Heart right ventricle (tissue), 16 donors: ENCODE results near the gene DKK3. TPM values are rescaled to one million over a fixed set of nuclear protein-coding genes. Genes with fewer than 3 reads are reported as not detected.

Experiments
- ATAC-seq, 8 donors: fragments of 200-7000 bp; cut with Tn5 transposase; one replicate each; pipeline ENCODE4 v1.9.1; 2020; ENCODE audit warnings: mild to moderate bottlenecking in 8 of 8, moderate library complexity in 8 of 8, moderate number of reproducible peaks in 1 of 8
- DNase-seq, 2 donors: peaks; one replicate each; pipeline ENCODE4 v3.0.0-alpha.2; 2020
- H3K27ac ChIP-seq, 10 donors: fragments of 200-600 bp; sonication (generic) in 2 of 10; one replicate each; pipeline versions ENCODE4 v1.5.0 to v1.8.0; 2020 to 2022; ENCODE audit warnings: mild to moderate bottlenecking in 3 of 10
- H3K27me3 ChIP-seq, 7 donors: fragments of 200-600 bp; one replicate each; pipeline ENCODE4 v1.8.0; 2021 to 2022; ENCODE audit warnings: mild to moderate bottlenecking in 2 of 7
- H3K36me3 ChIP-seq, 9 donors: fragments of 200-600 bp; sonication (generic) in 1 of 9; one replicate each; pipeline versions ENCODE4 v1.5.0 to v1.8.0; 2020 to 2022; ENCODE audit warnings: mild to moderate bottlenecking in 2 of 9
- H3K4me1 ChIP-seq, 9 donors: fragments of 200-600 bp; sonication (generic) in 1 of 9; one replicate each; pipeline versions ENCODE4 v1.5.0 to v1.8.0; 2020 to 2022; ENCODE audit warnings: mild to moderate bottlenecking in 4 of 9
- H3K4me3 ChIP-seq, 10 donors: fragments of 200-600 bp; sonication (generic) in 2 of 10; one replicate each; pipeline versions ENCODE4 v1.5.0 to v1.8.0; 2020 to 2022; ENCODE audit warnings: mild to moderate bottlenecking in 7 of 10, moderate library complexity in 2 of 10
- H3K9me3 ChIP-seq, 11 donors: fragments of 200-600 bp in 10 of 11; sonication (generic) in 2 of 11; one replicate each; pipeline versions ENCODE4 v1.5.0 to v1.8.0; 2013 to 2022; ENCODE audit warnings: mild to moderate bottlenecking in 2 of 11, control low read depth in 1 of 11, moderate library complexity in 1 of 11
- WGBS, 2 donors: extraction: QIAGEN DNeasy Blood & Tissue Kit; methylation state at CpG; one replicate each; pipeline ENCODE4 v1.1.7; 2013; ENCODE audit warnings: inconsistent platforms in 1 of 2; 5-methylcytosine and 5-hydroxymethylcytosine counted together
- intact Hi-C, 10 donors: fragments of 100-400 bp; cut with DNase I; formaldehyde crosslinking; loops; one replicate each; pipeline versions ENCODE4 v1.11.1 to v1.14.2; 2022
- polyA plus RNA-seq, 2 donors: library from polyadenylated mRNA; stranded (reverse); fragments of 200-250 nt; gene quantifications; one replicate each; pipeline ENCODE4 v1.2.3, GENCODE V29; 2013
- total RNA-seq, 10 donors: library from RNA; stranded (reverse); fragmentation: NEBNext Ultra II Directional in 3 of 10; extraction: Animal tissue kit (Norgen Biotek cat#: 25700) in 3 of 10; gene quantifications; one replicate each; pipeline versions ENCODE4 v1.2.1 to v1.2.4, GENCODE V29; 2021 to 2023
- TF ChIP-seq, protein P1 (sequence below), 9 donors: fragments of 200-600 bp; sonication (generic) in 2 of 9; IDR thresholded peaks; one replicate each; pipeline versions ENCODE4 v1.5.0 to v1.8.0; 2021 to 2022; ENCODE audit warnings: antibody characterized with exemption in 9 of 9, mild to moderate bottlenecking in 5 of 9, moderate library complexity in 1 of 9
- donor health status: Arrhythmogenic right ventricular cardiomyopathy.
- donor health status: ischemic (EF 13 %, LVEDD 7.1; RV severe dilation, severe dysfunction).
- donor health status: healthy with polysubstance abuse.
- donor health status: DM: no; HTN: yes; CAD: no.
- donor health status: DM: no; HTN: no; CAD: no.
- donor health status: ischemic (EF 25% LVEDD 6.9; RV normal size, moderate dysfunction).
- donor health status: ischemic (EF 25% LVEDD 5.7; RV mildly dilated, moderate dysfunction).
- donor health status: healthy.
- donor health status: DM: yes; HTN: yes; CAD: no.
- donor health status: Ischemic cardiomyopathy.
- donor health status: ischemic (EF 35%, LVEDD 5.7; RV mildly dilated, moderate dysfunction).
- donor health status: nonischemic (EF 11% LVEDD 7.7; RV severe dilation, severe dysfunction).
- donor health status: DM: yes; HTN: yes; CAD: no.
- donor health status: PGD.
- donor health status: ischemic (EF 29% LVEDD 5.4; RV normal size, mild dysfunction).
- donor health status: nonischemic (EF 23%, LVEDD 6.1; RV moderate dilation, normal function).

DKK3 gene
- total and polyA plus RNA-seq, 12 donors: 113 to 1,034 (median 601) TPM

DNA sequence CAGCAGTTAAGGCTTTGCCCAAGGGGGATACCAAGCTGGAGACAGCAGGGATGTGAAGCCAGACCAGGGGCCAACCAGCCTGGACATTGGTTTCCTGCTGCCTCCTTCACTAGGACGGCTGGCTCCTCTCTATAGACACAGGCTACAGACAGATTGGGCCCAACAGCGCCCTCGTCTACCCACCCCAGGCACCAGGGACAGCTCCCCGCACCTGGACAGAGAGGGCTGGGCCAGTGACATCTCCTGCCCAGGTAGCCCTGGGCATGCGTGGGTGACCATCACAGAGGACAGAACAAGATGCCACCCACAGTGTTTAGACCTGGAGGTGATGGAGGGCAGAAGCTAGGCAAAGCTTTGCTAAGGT is 1.2 kb downstream of the DKK3 start:
- peak in 1 of 8 donors; percentile 4 for ATAC-seq
- intact Hi-C loops: loop anchor here in 1 of 10 donors (5.0 kb wide), 1 partner anchor 40 kb away; no protein-coding TSS in a partner anchor
- H3K36me3 ChIP-seq: peaks cover 0 to 3% (median 0%) of the 10 kb centered on the region in 9 donors
- H3K27me3 ChIP-seq: peaks cover 0 to 69% (median 7%) of the 10 kb centered on the region in 7 donors
- peak overlapping the region in 9 of 10 donors; percentile 58 to 74 (median 67) for H3K4me3 ChIP-seq
- TF ChIP-seq, protein P1, sequence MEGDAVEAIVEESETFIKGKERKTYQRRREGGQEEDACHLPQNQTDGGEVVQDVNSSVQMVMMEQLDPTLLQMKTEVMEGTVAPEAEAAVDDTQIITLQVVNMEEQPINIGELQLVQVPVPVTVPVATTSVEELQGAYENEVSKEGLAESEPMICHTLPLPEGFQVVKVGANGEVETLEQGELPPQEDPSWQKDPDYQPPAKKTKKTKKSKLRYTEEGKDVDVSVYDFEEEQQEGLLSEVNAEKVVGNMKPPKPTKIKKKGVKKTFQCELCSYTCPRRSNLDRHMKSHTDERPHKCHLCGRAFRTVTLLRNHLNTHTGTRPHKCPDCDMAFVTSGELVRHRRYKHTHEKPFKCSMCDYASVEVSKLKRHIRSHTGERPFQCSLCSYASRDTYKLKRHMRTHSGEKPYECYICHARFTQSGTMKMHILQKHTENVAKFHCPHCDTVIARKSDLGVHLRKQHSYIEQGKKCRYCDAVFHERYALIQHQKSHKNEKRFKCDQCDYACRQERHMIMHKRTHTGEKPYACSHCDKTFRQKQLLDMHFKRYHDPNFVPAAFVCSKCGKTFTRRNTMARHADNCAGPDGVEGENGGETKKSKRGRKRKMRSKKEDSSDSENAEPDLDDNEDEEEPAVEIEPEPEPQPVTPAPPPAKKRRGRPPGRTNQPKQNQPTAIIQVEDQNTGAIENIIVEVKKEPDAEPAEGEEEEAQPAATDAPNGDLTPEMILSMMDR (IDR thresholded peaks at IDR 0.05): no peak
- peaks cover 6 to 60% (median 41%) of the 10 kb centered on the region in 9 donors for H3K4me1 ChIP-seq
- H3K27ac ChIP-seq: peak overlapping the region in 6 of 10 donors; percentile 82 to 92 (median 86)
- WGBS, 2 donors: 91 to 93% methylated on average over 5 of the region's 5 CpGs
- no peak for DNase-seq
- H3K9me3 ChIP-seq: no peaks in the 10 kb centered on the region

DNA sequence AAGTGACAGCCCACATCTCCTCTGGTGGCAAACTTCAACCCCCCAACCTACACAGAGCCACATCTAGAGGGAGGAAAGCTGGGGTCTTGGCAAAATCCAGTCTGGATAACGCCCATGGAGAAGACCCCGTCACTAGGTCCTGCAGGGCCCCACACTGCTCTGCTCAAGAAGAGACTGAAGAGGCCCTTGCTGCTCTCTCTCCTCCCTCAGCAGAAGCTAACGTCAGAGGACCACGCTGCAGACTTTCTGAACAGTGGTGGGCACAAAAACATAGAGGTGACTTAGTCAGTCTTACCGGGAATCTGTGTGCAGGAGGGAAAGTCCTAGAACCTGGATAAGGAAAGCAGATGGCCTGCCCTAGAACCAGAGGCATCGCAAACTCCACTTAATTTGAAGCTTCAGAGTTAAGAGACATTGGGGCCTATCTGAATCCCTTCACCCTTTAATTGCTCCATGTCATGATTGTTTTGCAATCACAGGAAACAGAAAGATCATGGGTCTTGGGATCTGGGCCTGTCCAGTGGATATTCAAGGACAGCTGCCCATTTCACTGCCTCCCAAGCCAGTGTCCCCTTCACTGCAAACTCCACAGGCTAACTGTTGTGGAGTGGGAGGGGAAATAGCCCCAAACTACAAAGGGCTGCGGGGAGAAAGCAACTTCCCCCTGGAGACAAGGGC is 1.7 kb downstream of the DKK3 start:
- Histone ChIP-seq H3K9me3 (no peaks in the 10 kb centered on the region), H3K36me3 (peaks cover 0 to 9% (median under 1%) of the 10 kb centered on the region in 9 donors), H3K4me1 (peaks cover 6 to 60% (median 41%) of the 10 kb centered on the region in 9 donors), H3K4me3 (peak overlapping the region in 7 of 10 donors; percentile 58 to 72 (median 67)), H3K27ac (peak overlapping the region in 6 of 10 donors; percentile 82 to 92 (median 86)), H3K27me3 (peaks cover 0 to 65% (median 7%) of the 10 kb centered on the region in 7 donors)
- TF ChIP-seq, protein P1 (IDR thresholded peaks at IDR 0.05): no peak
- ATAC-seq (no peak), DNase-seq (no peak)
- whole genome bisulfite sequencing, 2 donors: 90 to 91% methylated on average over 7 of the region's 7 CpGs
- intact Hi-C loops: loop anchor here in 1 of 10 donors (5.0 kb wide), 1 partner anchor 39 kb away; no protein-coding TSS in a partner anchor

DNA sequence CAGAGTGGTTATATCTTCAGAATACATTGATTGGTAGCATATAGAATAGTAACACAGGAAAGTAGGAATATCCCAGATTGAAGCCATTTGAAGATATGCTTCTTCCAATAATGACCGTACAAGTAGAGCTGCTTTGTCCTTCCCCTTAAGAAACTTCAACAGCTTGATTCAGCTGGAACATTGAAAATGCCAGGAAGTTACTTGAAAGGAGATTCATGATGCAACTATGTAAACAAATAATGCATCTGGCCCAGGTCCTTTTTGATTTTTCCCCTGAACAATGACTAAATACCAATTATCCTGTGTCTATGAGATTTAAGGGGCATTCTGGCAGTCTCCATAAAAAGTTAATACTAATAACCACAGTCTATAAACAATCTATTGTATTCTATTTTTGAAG is 3.0 kb downstream of the DKK3 start:
- no peak for ATAC-seq
- no peaks in the 10 kb centered on the region for H3K9me3 ChIP-seq
- TF ChIP-seq, protein P1 (IDR thresholded peaks at IDR 0.05): no peak
- H3K36me3 ChIP-seq: peaks cover 0 to 21% (median 13%) of the 10 kb centered on the region in 9 donors
- no peak for DNase-seq
- peaks cover 0 to 59% (median 7%) of the 10 kb centered on the region in 7 donors for H3K27me3 ChIP-seq
- H3K27ac ChIP-seq: peak overlapping the region in 6 of 10 donors; percentile 8 to 92 (median 40)
- 60 to 69% methylated on average over 1 of the region's 1 CpG for WGBS, 2 donors
- H3K4me3 ChIP-seq: peak overlapping the region in 1 of 10 donors; percentile 0
- intact Hi-C loops: loop anchor here in 1 of 10 donors (5.0 kb wide), 1 partner anchor 38 kb away; no protein-coding TSS in a partner anchor
- H3K4me1 ChIP-seq: peaks cover 6 to 60% (median 41%) of the 10 kb centered on the region in 9 donors

DNA sequence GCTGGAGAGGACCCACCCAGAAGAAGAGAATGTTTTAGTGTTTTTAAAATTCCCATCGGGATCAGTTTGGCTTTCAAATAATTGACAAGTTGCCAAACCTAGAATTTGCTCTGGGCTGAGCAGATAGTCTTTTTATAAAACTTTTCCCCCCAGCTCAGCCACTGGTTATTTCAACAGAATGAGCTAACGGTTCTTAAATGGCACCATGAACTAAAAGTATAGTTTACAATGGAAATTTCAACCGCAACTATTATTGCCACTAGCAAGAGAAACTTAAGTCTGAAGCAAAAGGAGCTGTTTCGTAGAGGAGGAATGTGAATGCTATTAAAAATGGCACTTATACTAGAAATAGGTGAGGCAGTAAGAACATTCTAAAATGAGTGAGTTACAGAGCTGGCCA is 3.4 kb downstream of the DKK3 start:
- WGBS, 2 donors: 58 to 69% methylated on average over 4 of the region's 4 CpGs
- peak overlapping the region in 6 of 10 donors; percentile 8 to 92 (median 40) for H3K27ac ChIP-seq
- peaks cover 0 to 25% (median 16%) of the 10 kb centered on the region in 9 donors for H3K36me3 ChIP-seq
- peaks cover 6 to 60% (median 41%) of the 10 kb centered on the region in 9 donors for H3K4me1 ChIP-seq
- TF ChIP-seq, protein P1 (IDR thresholded peaks at IDR 0.05): no peak
- no peaks in the 10 kb centered on the region for H3K9me3 ChIP-seq
- no peak for ATAC-seq
- H3K27me3 ChIP-seq: peaks cover 0 to 55% (median 7%) of the 10 kb centered on the region in 7 donors
- H3K4me3 ChIP-seq: no peak overlapping the region
- no peak for DNase-seq
- intact Hi-C loops: loop anchor here in 1 of 10 donors (5.0 kb wide), 1 partner anchor 38 kb away; no protein-coding TSS in a partner anchor
